Esophagus muscularis mucosa (tissue), 3 donors: ENCODE results near the gene DHRS3.

Experiments used
- CTCF ChIP-seq, 3 experiments: fragments of 200-600 bp in 2 of 3; fragments of 450-650 bp in 1 of 3; sonication (generic) in 2 of 3; IDR thresholded peaks; one replicate each; pipeline ENCODE4 v1.5.1; 2017 to 2019; ENCODE audit warnings: antibody characterized with exemption in 3 of 3, mild to moderate bottlenecking in 2 of 3, moderate library complexity in 1 of 3
- EP300 ChIP-seq: sonication (generic); formaldehyde crosslinking; IDR thresholded peaks from one replicate; pipeline ENCODE4 v1.6.1; 2017; ENCODE audit warnings: antibody characterized with exemption

- TF ChIP-seq CTCF (IDR thresholded peaks at IDR 0.05) (no peak), EP300 (no peak)
Measured at GRCh38 chr1:12615159-12615864, 2.7 kb downstream of the DHRS3 start.
